Activated T-cell treated with anti-CD3 and anti-CD28 coated beads for 1 hour (primary cell): ENCODE data around the gene HRH3.

Source experiments
- DNase-seq: peaks from one replicate; pipeline ENCODE4 v3.0.0-alpha.2; 2020; ENCODE audit warnings: low read depth

Gene HRH3

GRCh38 chr20:62197801-62198200 is 22.3 kb downstream of the HRH3 start:
- DNase-seq = no peak

DNA sequence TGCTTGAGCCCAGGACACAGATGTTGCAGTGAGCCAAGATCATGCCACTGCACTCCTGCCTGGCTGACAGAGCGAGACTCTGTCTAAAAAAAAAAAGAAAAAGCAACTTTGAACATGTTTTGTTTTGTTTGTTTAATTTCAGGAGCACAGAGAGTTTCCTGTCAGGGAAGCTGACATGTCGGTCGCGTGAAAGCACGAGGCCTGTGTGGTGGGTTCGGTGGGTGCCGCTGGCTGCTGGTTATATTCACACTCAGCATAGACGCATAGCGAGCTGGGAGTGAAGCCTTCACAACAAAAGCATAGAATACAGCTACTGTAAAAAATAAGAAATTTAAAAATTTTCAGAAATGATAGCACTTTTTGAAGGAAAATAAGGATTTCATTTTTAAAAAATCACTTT is 22.8 kb downstream of the HRH3 start:
- no peak for DNase-seq

DNA sequence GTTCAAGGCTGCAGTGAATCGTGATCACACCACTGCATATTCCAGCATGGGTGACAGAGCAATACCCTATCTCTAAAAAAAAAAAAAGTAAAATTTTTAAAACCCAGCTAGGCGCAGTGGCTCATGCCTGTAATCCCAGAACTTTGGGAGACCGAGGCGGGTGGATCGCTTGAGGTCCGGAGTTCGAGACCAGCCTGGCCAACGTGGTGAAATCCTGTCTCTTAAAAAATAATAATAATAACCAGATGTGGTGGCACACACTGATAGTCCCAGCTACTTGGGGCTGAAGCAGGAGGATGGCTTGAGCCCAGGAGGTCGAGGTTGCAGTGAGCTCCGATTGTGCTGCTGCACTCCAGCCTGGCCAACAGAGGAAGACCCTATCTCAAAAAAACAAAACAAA is 23.8 kb downstream of the HRH3 start:
- DNase-seq = no peak

- DNase-seq = no peak
Observed at GRCh38 chr20:62195736-62196135, 24.3 kb downstream of the HRH3 start.

- DNase-seq = no peak
Observed at GRCh38 chr20:62195075-62195405, 25.0 kb downstream of the HRH3 start.

DNA sequence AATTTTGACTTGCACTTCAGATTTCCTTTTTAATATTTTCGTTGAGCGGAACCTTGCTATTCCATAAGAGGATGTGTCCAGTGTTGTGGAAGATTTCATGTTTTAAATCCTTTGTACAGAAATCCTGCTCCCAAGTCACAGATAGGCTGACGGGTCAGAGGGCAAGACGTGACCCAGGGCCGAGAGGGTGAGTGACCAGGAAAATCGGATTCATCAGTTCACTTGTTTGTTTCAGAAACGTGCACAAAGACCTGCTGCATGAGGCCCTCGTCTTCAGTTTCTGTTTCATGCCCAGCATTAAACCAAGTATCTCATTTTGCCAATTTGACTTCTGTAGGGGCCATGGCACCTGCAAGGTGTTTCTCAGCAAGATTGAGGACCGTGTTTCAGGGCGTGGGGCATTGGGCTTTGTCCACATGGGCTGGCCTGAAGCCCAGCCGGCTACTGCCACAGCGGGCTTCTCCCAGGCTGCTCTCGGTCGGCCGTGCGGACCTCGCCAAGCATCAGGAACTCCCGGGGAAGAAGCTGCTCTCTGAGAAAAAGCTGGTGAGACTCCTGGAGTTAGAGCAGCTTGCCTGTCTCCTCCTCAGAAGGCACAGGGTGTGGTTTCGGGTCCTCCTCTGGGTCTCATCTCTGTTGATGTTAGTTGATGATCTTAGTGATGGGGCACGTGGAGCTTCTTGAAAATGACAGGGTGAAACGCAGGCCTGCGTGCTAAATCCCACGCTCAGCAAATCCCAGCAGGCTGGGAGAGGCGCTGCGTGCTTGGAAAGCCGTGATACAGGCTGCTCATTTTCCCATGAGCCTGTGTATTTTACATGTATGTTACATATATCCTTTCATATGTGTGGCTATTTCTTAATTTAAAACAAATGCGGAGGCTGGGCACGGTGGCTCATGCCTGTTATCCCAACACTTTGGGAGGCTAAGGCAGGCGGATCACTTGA is 26.7 kb downstream of the HRH3 start:
- no peak for DNase-seq

DNA sequence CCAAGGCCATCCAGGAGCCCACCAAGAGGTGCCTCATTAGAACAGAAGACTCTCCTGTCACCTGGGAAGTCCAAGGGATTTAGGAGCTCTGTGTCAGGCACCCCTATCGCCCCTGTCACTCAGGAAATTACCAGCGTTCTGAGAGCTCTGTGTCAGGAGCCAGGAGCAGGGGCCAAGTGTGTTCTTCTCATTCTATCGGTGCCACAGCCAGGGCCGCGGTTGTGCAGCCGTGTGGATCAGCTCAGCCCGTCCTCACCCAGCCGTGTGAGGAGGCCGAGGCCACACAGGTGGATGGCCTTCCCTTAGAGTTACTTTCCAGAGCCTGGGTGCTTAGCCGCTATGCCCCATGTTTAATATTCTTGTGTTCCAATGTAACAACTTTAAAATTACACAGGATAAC is 27.4 kb downstream of the HRH3 start:
- DNase-seq = no peak

- no peak for DNase-seq
Observed at GRCh38 chr20:62191781-62192559, 28.1 kb downstream of the HRH3 start.

DNA sequence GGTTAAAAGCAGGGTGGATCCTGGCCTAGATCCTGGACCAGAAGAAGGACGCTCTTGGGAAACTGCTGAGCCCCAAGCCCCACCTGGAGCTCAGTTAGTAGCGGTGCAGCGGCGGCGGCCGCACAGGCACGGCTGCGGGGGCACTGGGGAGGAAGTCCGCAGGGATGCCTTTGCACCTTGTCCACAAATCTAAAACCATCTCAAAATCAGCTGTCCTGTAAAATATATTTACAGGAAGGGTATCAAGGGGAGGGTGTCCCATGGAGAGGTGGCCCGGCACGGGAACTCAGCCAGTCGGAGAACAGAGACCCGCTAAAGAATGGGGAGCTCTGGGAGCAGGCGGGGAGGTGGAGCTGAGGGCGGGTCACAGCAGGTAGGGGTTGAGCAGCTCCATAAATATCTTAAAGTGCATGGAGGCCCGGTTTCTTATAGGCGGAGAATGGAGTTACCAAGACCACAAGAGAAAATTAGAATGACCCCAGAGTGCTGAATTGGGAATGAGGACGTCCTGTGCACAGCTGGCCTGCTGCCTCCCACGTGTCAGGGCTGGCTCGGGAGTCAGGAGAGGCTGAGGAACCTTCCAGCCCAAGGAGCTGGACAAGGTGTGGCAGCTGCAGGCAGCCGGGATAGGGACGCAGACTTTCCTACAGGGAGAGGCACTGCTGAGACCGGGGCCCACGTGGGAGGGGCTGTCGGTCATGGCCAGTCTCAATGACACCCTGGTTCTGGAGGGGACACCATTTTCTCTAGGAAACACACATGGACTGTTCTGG is 29.3 kb downstream of the HRH3 start:
- no peak for DNase-seq

- no peak for DNase-seq
Observed at GRCh38 chr20:62186887-62187866, 32.9 kb downstream of the HRH3 start.

GRCh38 chr20:62186096-62186426 is 34.0 kb downstream of the HRH3 start:
- DNase-seq = no peak

DNA sequence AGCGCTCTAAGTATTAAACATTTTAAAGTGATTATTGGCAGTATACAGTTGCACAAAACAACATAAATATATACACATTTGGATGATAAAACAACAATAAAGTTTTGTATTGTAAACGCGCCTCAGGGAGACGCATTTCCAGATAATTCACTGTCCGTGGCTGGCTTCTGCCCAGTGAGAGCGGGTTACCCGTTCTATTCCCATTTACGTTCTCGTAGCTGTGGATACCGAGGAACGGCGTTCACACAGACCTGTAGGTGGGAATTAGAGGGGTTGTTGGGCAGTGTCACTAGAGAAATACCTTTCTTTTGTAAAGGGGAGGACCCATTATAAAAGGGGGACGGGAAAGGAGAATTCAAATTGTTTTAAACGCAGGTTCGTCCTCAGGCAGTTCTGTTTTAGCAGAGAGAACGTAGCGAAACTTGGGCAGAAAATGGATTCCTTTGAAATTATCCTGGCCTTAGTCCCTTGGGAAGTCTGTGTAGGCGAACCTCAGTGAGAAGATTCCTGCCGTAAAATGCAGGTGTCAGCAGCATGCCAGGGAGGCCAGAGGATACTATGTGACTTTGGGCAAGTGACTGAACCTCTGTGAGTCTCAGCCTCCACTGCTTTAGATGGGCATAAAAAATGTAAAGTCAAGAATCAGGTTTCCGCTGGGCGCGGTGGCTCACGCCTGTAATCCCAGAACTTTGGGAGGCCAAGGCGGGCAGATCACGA is 36.5 kb downstream of the HRH3 start:
- DNase-seq = no peak

GRCh38 chr20:62182469-62183425 is 37.3 kb downstream of the HRH3 start, which contains the start of gene MTG2:
Gene MTG2 (plus strand): TSS chr20:62183028. CDS start chr20:62193421, 10,393 bp downstream.
- peak; percentile 91 for DNase-seq

DNA sequence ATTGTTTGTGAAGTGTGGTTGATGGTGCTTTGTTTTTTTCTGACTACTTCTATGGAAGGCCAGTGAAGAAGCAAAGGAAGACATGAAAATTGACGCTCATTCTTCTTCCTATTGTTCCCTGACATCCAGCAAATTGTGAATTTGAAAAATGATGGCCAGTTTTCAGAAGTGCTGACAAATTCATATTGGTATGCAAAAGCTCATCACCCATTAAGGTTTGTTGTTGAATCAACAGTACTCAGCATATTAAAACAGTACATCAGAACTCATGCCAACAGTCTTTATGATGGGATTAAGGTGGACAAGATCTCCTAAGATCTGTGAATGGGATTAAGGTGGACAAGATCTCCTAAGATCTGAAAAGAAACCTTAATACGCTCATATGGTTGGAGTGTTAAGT is 38.3 kb downstream of the HRH3 start:
- DNase-seq = no peak

DNA sequence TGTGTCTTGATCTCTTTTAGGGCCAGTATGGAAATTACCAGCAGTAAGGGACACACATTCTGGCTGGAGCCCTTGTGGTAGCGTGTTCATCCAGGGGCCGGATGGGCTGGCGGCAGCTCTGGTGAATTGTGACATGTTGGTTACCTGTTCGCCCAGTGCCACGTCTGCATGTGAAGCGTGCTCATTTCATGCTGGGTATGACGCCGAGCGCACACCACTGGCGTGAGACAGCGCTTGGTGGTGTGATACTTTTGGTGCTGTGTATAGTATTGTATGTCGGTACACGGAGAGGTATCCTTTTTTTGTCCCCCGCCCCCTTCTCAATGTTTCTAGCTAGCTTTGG is 40.9 kb downstream of the HRH3 start:
- DNase-seq = no peak

- no peak for DNase-seq
Observed at GRCh38 chr20:62178316-62179161, 41.5 kb downstream of the HRH3 start.

GRCh38 chr20:62177307-62177706 is 42.8 kb downstream of the HRH3 start:
- no peak for DNase-seq

GRCh38 chr20:62176866-62177265 is 43.2 kb downstream of the HRH3 start:
- no peak for DNase-seq

- no peak for DNase-seq
Observed at GRCh38 chr20:62175711-62176110, 44.4 kb downstream of the HRH3 start.
